Activated CD8-positive, alpha-beta T cell treated with anti-CD3 and anti-CD28 coated beads for 36 hours (primary cell): ENCODE results near the gene ITGA5. TPM values are rescaled to one million over a fixed set of nuclear protein-coding genes. Genes with fewer than 3 reads are reported as not detected.

Experiments used
- ATAC-seq: fragments of 200-7000 bp; cut with Tn5 transposase; one replicate; pipeline ENCODE4 v1.10.0; 2021; ENCODE audit warnings: mild to moderate bottlenecking, moderate library complexity
- CTCF ChIA-PET: fragments of 350-600 bp; sonication (Branson Sonifier 250); formaldehyde crosslinking; loops from one replicate; lab custom pipeline; 2021; ENCODE audit warnings: antibody characterized with exemption; lab: Charles Lee
- POLR2A ChIA-PET: fragments of 350-600 bp; sonication (Branson Sonifier 250); formaldehyde crosslinking; loops from one replicate; lab custom pipeline; 2021; ENCODE audit warnings: antibody characterized with exemption; lab: Charles Lee
- DNase-seq: peaks from one replicate; pipeline ENCODE4 v3.0.0-alpha.2; 2020
- H3K27ac Mint-ChIP-seq: one replicate; pipeline ENCODE4 v1.8.0; 2021; ENCODE audit warnings: mild to moderate bottlenecking, mixed read lengths
- H3K27me3 Mint-ChIP-seq: one replicate; pipeline ENCODE4 v1.8.0; 2021; ENCODE audit warnings: mixed read lengths
- H3K36me3 Mint-ChIP-seq: one replicate; pipeline ENCODE4 v1.8.0; 2021; ENCODE audit warnings: low read depth, mixed read lengths
- H3K4me1 Mint-ChIP-seq: one replicate; pipeline ENCODE4 v1.8.0; 2021; ENCODE audit warnings: low read depth, mixed read lengths
- H3K4me3 Mint-ChIP-seq: one replicate; pipeline ENCODE4 v1.8.0; 2021; ENCODE audit warnings: mild to moderate bottlenecking, moderate library complexity, mixed read lengths
- H3K9me3 Mint-ChIP-seq: one replicate; pipeline ENCODE4 v1.8.0; 2021; ENCODE audit warnings: mixed read lengths
- intact Hi-C: fragments of 100-400 bp; cut with micrococcal nuclease; formaldehyde crosslinking; loops from one replicate; pipeline ENCODE4 v1.10.0; 2022
- total RNA-seq, 2 experiments: library from RNA; stranded (reverse); gene quantifications; one replicate each; pipeline ENCODE4 v1.2.3, GENCODE V29; 2021
- TF ChIP-seq, protein P1 (sequence below): fragments of 200-600 bp; IDR thresholded peaks from one replicate; pipeline ENCODE4 v1.8.0; 2022; ENCODE audit warnings: antibody characterized with exemption, mild to moderate bottlenecking

The ITGA5 gene
- total RNA-seq, 2 experiments from 2014 or later = 35.2 to 36.6 TPM

- DNase-seq (no peak), ATAC-seq (no peak)
- TF ChIP-seq, protein P1, sequence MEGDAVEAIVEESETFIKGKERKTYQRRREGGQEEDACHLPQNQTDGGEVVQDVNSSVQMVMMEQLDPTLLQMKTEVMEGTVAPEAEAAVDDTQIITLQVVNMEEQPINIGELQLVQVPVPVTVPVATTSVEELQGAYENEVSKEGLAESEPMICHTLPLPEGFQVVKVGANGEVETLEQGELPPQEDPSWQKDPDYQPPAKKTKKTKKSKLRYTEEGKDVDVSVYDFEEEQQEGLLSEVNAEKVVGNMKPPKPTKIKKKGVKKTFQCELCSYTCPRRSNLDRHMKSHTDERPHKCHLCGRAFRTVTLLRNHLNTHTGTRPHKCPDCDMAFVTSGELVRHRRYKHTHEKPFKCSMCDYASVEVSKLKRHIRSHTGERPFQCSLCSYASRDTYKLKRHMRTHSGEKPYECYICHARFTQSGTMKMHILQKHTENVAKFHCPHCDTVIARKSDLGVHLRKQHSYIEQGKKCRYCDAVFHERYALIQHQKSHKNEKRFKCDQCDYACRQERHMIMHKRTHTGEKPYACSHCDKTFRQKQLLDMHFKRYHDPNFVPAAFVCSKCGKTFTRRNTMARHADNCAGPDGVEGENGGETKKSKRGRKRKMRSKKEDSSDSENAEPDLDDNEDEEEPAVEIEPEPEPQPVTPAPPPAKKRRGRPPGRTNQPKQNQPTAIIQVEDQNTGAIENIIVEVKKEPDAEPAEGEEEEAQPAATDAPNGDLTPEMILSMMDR = no peak
- CTCF ChIA-PET = interaction anchor here (1.0 to 2.7 kb wide), 11 partner anchors 8 to 167 kb away, joined by 3 to 24 read pairs (median 4); partner anchors contain the start of gene COPZ1
- H3K4me1 Mint-ChIP-seq = peaks cover 16% of the 10 kb centered on the region
- POLR2A ChIA-PET = no interaction called here
- intact Hi-C loops = no loop called here
- H3K9me3 Mint-ChIP-seq = no peaks in the 10 kb centered on the region
- H3K27ac Mint-ChIP-seq = no peak overlapping the region
- H3K4me3 Mint-ChIP-seq = no peak overlapping the region
- H3K27me3 Mint-ChIP-seq = no peaks in the 10 kb centered on the region
- H3K36me3 Mint-ChIP-seq = no peaks in the 10 kb centered on the region
Observed at GRCh38 chr12:54387114-54387467, 32.0 kb downstream of the ITGA5 start.

DNA sequence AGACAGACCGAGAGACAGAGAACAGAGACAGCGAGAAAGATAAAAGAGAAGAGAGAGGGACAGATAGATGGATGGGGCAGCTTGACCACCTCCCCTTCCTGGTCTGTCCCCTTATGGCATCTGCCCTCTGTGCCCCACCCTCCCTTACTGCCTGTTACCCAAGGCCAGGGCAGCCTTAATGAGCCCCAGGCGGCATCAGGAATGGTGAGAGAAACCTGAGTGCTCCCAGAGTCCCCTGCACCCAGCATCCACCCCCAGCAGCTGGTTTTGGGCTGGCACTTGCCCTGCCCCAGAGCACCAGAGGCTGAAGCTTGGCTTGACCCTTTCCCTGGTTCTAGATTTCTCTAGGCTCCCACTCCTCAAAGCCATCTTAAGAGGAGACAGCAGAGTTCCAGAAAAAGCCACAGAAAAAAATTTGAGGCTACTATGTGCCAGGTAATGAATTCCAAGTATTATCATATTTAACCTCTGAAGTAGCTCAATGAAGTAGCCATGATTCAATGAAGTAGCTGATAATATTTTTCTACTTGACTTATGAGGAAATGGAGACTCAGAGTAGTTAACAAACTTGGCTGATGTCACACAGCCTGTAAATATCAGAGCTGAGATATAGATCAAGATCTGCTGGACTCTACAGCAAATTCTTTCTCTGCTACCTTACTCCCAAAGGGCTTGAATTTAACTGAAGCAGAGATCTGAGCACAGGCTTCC lies 32.5 kb downstream of the ITGA5 start:
- no peak for DNase-seq
- no peak overlapping the region for H3K4me3 Mint-ChIP-seq
- H3K36me3 Mint-ChIP-seq = no peaks in the 10 kb centered on the region
- intact Hi-C loops = no loop called here
- ChIA-PET CTCF (interaction anchor here (1.0 to 2.7 kb wide), 10 partner anchors 13 to 167 kb away, joined by 3 to 24 read pairs (median 4); partner anchors contain the start of gene COPZ1), POLR2A (interaction anchor here (0.7 to 1.1 kb wide), 2 partner anchors 25 to 98 kb away, joined by 3 read pairs; no protein-coding TSS in a partner anchor)
- ATAC-seq = no peak
- H3K9me3 Mint-ChIP-seq = no peaks in the 10 kb centered on the region
- no peak overlapping the region for H3K27ac Mint-ChIP-seq
- H3K27me3 Mint-ChIP-seq = no peaks in the 10 kb centered on the region
- TF ChIP-seq, protein P1 = no peak
- H3K4me1 Mint-ChIP-seq = peaks cover 12% of the 10 kb centered on the region

DNA sequence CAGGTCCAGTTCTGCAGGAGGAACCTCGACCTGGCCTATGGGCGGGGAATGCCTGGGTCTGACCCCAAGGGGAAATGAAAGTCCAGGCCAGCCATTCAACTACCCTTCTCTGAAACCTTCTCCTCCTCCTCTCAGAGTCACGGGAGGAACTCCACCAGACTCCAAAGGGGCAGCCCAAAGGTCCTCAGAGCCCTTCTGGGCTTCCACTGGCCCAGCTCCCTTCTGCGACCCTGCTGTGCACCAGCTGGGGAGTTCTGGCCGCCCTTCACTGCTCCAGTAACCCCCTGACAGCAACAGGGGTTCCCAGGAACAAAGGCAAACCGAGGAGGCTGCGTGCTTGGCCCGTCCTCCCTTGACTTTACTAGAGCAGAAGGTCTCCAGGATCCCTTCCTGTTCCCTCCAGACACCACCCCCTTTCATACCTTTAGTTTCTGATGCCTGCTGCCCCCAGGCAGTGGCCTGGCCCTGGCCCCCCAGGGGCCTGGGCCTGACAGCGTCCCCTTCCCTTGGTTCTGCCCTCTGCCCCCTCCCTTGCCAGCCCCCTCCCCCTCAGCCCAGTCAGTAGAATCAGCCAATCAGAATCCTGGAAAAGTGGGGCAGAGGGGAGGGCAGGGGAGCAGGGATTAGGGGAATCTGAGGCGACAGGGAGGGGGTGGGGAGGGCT lies 33.7 kb downstream of the ITGA5 start:
- intact Hi-C loops = no loop called here
- peaks cover 12% of the 10 kb centered on the region for H3K4me1 Mint-ChIP-seq
- no peak overlapping the region for H3K27ac Mint-ChIP-seq
- H3K9me3 Mint-ChIP-seq = no peaks in the 10 kb centered on the region
- H3K4me3 Mint-ChIP-seq = no peak overlapping the region
- no peaks in the 10 kb centered on the region for H3K36me3 Mint-ChIP-seq
- no peaks in the 10 kb centered on the region for H3K27me3 Mint-ChIP-seq
- DNase-seq (no peak), ATAC-seq (no peak)
- TF ChIP-seq, protein P1 = no peak
- ChIA-PET CTCF (interaction anchor here (1.7 to 7.9 kb wide), 3 partner anchors 14 to 17 kb away, joined by 10 to 74 read pairs (median 24); no protein-coding TSS in a partner anchor), POLR2A (interaction anchor here (0.9 to 1.1 kb wide), 3 partner anchors 32 to 136 kb away, joined by 3 to 4 read pairs (median 3); no protein-coding TSS in a partner anchor)

GRCh38 chr12:54384591-54385041 lies 34.5 kb downstream of the ITGA5 start, which contains the start of gene ZNF385A:
ZNF385A (minus strand) TSS chr12:54384733; CDS start chr12:54384514, 219 bp downstream.
- H3K36me3 Mint-ChIP-seq = no peaks in the 10 kb centered on the region
- H3K4me3 Mint-ChIP-seq = no peak within 1 kb of the TSS
- TF ChIP-seq, protein P1 = no peak
- no peaks in the 10 kb centered on the region for H3K9me3 Mint-ChIP-seq
- H3K27ac Mint-ChIP-seq = no peak within 1 kb of the TSS
- ChIA-PET POLR2A (interaction anchor here (0.9 to 1.1 kb wide), 2 partner anchors 33 to 136 kb away, joined by 3 to 4 read pairs; no protein-coding TSS in a partner anchor), CTCF (interaction anchor here (1.3 to 7.9 kb wide), 3 partner anchors 9 to 16 kb away, joined by 3 to 74 read pairs (median 10); no protein-coding TSS in a partner anchor)
- DNase-seq (no peak), ATAC-seq (no peak)
- peaks cover 11% of the 10 kb centered on the region for H3K4me1 Mint-ChIP-seq
- no peaks in the 10 kb centered on the region for H3K27me3 Mint-ChIP-seq
- intact Hi-C loops = loop anchor here (5.0 kb wide), 1 partner anchor 92 kb away; no protein-coding TSS in a partner anchor
